Right lobe of liver (tissue), 4 donors: ENCODE measurements around the gene VWC2.

ENCODE experiments used
- POLR2A ChIP-seq: fragments of 450-650 bp; IDR thresholded peaks from one replicate; pipeline ENCODE4 v1.6.1; 2017; ENCODE audit warnings: antibody characterized with exemption, mild to moderate bottlenecking
- TF ChIP-seq, protein P1 (sequence below), 4 donors: fragments of 200-600 bp in 3 of 4; fragments of 450-650 bp in 1 of 4; IDR thresholded peaks; one replicate each; pipeline versions ENCODE4 v1.5.1 to v1.8.0; 2016 to 2022; ENCODE audit warnings: antibody characterized with exemption in 4 of 4, mild to moderate bottlenecking in 2 of 4
- donor health status: DM: no; HTN: no; CAD: no.
- donor health status: DM: no; HTN: no; CAD: no.
- donor health status: DM: no; HTN: yes; CAD: no.

DNA sequence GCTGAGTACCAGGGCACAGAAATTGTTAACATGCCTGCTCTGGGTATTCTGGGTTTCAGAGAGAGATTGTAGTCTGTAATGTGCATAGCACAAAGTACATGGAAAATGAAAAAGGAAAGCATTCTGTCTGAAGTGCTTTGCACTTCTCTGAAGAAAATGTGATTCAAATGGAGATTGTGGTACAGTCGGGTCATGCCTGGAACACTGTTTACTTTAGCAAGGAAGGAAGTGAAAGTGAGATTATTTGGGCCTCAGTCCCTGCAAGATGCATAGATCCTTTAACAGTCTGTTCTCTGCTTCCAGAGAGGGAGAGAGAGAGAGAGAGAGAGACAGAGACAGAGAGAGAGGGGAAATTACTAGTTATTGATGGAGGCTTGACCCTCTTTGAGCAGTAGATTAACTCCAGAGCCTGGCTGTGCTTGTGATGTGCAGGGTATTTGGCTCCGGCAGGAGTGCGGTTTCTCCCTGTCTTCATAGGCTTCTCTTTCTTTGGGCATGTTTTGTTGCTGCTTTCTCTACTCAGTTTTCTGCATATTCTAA is 5.4 kb downstream of the VWC2 start:
- TF ChIP-seq, protein P1, sequence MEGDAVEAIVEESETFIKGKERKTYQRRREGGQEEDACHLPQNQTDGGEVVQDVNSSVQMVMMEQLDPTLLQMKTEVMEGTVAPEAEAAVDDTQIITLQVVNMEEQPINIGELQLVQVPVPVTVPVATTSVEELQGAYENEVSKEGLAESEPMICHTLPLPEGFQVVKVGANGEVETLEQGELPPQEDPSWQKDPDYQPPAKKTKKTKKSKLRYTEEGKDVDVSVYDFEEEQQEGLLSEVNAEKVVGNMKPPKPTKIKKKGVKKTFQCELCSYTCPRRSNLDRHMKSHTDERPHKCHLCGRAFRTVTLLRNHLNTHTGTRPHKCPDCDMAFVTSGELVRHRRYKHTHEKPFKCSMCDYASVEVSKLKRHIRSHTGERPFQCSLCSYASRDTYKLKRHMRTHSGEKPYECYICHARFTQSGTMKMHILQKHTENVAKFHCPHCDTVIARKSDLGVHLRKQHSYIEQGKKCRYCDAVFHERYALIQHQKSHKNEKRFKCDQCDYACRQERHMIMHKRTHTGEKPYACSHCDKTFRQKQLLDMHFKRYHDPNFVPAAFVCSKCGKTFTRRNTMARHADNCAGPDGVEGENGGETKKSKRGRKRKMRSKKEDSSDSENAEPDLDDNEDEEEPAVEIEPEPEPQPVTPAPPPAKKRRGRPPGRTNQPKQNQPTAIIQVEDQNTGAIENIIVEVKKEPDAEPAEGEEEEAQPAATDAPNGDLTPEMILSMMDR (IDR thresholded peaks at IDR 0.05), result no peak
- TF ChIP-seq POLR2A, result no peak
